Measurements from ENCODE around the gene SMAD7.

Gene SMAD7

GRCh38 chr18:48986851-48987761 is 36.3 kb upstream of the SMAD7 start:
- DNase-seq (ENCODE audit: low read depth) = no peak

GRCh38 chr18:48985161-48985560 is 34.4 kb upstream of the SMAD7 start:
- no peak for DNase-seq (ENCODE audit: low read depth)

- DNase-seq (ENCODE audit: low read depth) = no peak
These were observed 33.1 kb upstream of the SMAD7 start for GRCh38 chr18:48983793-48984437.

GRCh38 chr18:48982266-48982665 is 31.5 kb upstream of the SMAD7 start:
- DNase-seq (ENCODE audit: low read depth) = no peak

- peak; percentile 62 for DNase-seq (ENCODE audit: low read depth)
These were observed 29.5 kb upstream of the SMAD7 start for GRCh38 chr18:48979944-48980890.

- DNase-seq (ENCODE audit: low read depth) = no peak
These were observed 27.1 kb upstream of the SMAD7 start for GRCh38 chr18:48977914-48978313.

DNA sequence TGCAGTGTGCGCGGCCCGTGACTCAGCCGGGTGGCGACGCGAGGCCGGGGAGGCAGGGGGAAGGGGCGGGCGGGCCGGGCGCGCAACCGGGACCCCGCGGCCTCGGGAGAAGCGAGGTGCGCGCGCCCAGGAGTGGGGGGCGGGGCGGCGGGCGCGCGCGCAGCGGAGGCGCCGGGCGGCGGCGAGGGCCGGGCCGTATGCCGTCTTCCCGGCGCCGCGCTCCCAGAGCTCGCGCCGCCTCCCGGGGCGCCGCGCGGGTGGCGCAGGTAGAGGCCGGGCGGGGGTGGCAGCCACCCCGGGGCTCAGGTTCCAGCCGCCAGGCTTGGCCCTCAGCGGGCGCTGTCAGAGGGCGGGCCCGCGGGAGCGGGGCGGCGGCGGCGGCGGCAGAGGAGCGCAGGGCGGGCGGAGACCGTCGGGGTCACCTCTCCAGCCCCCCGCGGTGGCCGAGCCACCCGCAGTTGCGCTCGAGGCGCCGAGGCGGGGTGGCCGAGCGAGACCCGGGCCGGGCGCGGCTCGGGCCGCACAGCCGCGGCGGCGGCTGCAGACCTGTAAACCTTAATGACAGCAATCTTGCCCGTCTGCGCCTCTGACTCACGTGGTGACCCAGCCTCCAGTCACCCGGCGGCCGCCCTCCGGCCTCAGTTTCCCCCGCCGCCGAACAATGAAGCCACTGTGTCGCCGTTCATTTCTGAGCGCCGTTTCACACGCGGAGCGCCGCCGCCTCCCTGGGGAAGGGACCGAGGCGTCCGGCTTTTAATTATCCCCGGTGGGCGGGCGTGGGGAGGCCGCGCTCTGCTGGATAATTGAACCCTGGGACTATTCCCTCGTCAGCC is 25.3 kb upstream of the SMAD7 start:
- peak; percentile 44 for DNase-seq (ENCODE audit: low read depth)

GRCh38 chr18:48975120-48975816 is 24.5 kb upstream of the SMAD7 start:
- no peak for DNase-seq (ENCODE audit: low read depth)

- DNase-seq (ENCODE audit: low read depth) = no peak
These were observed 23.7 kb upstream of the SMAD7 start for GRCh38 chr18:48974304-48975119.

GRCh38 chr18:48973731-48974130 is 23.0 kb upstream of the SMAD7 start:
- peak; percentile 61 for DNase-seq (ENCODE audit: low read depth)

- DNase-seq (ENCODE audit: low read depth) = no peak
These were observed 17.8 kb upstream of the SMAD7 start for GRCh38 chr18:48968412-48969215.

DNA sequence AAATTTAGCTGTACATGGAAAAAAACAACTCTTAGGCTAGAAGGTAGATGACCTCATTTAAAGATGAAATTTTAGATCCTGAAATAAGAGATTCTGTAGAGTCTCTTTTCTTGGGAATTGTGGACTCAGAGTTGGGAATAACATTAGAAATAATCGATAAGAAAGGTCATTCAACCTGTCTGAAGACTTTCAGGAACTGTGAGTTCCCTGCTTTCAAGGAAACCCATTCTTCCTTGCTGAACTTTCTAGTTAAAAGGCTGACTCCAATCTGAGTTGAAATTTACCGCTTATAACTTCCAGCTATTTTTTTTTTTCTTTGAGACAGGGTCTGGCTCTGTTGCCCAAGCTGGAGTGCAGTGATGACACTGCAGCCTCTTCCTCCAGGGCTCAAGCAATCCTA is 16.8 kb upstream of the SMAD7 start:
- no peak for DNase-seq (ENCODE audit: low read depth)

DNA sequence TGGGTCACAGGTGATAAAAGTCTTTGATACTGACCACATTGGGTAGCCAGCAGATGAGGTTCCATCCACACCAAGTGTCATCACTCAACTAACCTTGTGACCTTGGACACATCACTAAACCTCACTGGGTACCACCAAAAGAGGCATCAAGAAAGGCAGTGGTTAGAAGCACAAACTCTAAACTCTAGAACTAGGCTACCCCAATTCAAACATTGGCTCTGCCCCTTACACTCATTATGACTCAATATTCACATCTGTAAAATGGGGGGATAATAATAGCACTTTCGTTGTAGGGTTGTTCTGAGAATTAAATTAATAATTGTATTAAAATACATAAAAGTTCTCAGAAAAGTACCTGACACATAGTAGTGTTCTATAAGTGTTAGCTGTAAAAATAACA is 15.8 kb upstream of the SMAD7 start:
- DNase-seq (ENCODE audit: low read depth) = no peak

DNA sequence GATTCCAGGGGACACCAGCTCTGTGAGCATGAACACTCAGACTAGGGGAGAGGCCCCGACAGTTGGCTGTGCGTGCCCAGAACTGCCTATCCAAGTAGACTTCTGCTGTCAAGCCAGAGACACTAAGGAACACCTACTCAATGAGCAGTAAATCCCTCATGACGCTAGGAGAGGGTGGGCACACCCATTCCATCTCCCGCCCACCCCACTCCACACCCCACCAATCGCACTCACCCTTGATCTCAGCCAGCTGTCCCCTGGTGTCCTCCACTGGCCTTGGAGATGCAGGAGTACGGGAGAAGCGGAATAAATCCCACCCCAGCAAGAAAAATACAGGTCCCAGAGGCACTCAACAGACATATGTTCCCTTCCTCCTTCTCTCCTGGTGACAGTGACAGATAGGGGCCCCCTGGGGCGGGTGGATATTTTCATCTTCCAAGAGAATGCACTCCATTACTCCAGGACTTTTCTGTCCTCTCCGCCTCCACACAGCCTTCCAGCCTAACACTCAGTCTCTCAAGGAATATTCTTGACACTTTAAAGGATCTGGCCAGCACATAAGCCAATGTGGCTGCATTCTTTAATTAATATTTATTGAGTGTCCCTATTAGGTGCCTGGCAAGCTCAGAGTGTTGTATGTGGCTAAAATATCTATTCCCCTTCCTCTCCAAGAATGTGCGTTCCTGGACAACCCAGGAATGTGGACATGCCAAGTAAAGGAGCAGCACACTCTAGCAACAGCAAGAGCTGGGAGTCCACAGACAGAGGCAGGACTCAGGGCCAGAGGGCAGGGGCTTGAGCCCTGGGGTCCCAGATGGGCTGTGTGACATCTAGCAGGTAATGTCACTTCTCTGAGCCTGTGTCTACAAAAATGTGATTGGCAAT is 13.1 kb upstream of the SMAD7 start:
- DNase-seq (ENCODE audit: low read depth) = no peak

- no peak for DNase-seq (ENCODE audit: low read depth)
These were observed 12.3 kb upstream of the SMAD7 start for GRCh38 chr18:48962994-48963561.

DNA sequence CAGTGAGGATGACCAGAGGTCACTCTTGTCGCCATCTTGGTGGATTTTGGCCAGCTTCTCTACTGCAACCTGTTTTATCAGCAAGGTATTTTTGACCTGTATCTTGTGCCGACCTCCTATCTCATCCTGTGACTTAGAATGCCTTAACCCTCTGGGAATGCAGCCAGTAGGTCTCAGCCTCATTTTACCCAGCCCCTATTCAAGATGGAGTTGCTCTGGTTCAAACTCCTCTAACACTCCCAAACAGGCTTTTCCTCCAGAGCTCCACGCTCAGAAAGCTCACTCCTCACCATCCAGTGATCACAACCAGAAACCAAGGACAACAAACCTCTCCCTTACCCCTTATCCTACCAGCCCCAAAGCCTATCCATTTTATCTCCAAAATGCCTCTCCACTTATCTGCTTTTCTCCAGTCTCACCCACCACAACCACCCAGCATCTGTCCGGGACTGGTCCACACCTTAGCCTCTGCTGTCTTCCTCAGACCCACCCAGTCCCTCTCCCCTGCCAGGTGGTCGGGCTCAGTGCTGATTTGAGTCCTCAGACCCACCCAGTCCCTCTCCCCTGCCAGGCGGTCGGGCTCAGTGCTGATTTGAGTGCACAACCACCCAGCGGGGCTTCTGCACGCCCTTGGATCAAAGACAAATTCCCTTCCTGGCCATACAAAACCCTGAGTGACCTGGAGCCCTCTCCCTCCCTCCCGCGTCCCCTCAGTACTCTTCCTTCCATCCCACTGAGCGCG is 11.7 kb upstream of the SMAD7 start:
- DNase-seq (ENCODE audit: low read depth) = no peak

DNA sequence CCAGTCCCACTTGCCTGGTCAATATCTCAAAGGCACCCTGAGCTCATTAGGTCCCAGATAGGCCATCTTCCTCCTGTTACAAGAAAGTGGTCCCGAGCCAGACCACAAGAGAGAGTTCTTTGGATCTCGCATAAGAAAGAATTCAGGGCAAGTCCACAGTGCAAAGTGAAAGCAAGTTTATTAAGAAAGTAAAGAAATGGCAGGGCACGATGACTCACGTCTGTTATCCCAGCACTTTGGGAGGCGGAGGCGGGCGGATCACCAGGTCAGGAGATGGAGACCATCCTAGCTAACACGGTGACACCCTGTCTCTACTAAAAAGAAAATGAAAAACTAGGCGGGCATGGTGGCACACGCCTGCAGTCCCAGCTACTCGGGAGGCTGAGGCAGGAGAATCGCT is 10.8 kb upstream of the SMAD7 start:
- DNase-seq (ENCODE audit: low read depth) = peak; percentile 72
